GM10266 (cell line): ENCODE results near the gene MCHR1.

Source experiments
- DNase-seq: peaks from one replicate; pipeline ENCODE4 v3.0.0; 2012; ENCODE audit errors: extremely low spot score
- CTCF ChIP-seq: IDR thresholded peaks from 2 replicates; pipeline ENCODE4 v1.5.1; 2012; ENCODE audit warnings: mild to moderate bottlenecking, low read depth; ENCODE audit not compliant: control insufficient read depth, insufficient read depth; ENCODE audit errors: missing control alignments

The MCHR1 gene

DNA sequence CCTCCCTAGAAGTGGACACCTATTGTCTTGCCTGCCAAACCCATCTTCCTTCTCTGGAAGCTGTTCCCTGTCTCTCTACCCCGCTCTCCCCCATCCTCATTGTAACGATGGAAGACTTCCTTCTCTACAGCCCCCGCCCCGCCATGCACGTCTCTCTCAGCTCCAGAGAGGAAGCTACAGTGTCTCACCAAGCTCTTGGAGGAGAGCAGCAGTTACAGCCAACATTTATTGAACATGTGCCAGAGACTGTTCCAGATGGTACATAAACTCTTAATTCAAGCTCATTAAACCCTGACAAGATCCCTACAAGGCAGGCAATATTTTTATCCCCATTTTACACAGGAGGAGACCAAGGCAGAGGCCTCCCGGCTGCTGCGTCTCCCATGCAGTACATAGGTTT lies 15.1 kb downstream of the MCHR1 start:
- no peak for DNase-seq
- no peak for TF ChIP-seq CTCF

DNA sequence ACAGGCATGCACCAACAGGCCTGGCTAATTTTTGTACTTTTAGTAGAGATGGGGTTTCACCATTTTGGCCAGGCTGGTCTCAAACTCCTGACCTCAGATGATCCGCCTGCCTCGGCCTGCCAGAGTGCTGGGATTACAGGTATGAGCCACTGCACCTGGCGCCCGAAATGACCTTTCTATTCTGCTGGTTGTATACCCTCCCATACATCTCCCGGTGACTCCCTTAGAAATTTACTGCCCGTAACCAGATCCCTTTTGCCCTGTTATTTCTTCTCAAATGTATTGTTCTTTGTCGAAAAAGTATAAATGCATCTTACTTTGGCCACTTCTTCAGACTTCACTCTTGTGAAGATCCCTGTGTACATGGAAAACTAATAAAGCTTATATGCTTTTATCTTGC lies 22.0 kb downstream of the MCHR1 start:
- TF ChIP-seq CTCF: no peak
- no peak for DNase-seq

GRCh38 chr22:40703174-40703573 lies 23.9 kb downstream of the MCHR1 start:
- DNase-seq: peak; percentile 49
- no peak for TF ChIP-seq CTCF

DNA sequence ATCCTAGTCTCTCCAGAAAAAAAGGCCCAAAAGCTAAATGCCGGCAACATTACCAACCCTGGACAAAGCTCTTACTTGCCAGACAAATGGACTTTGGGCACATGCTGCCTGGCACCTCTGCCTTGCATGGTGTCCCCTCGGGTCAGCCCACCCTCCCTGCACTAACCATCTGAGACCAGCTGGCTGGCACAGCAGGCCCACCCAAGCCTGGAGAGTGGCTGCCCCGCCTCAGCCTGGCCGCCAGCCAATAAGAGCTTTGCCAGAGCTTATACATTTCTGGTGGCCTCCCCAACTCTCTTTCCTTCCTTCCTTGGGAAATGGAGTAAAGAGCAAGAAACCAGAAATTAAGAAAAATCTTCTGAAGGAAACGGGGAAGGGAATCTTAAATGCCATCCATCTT lies 24.5 kb downstream of the MCHR1 start:
- no peak for DNase-seq
- no peak for TF ChIP-seq CTCF

DNA sequence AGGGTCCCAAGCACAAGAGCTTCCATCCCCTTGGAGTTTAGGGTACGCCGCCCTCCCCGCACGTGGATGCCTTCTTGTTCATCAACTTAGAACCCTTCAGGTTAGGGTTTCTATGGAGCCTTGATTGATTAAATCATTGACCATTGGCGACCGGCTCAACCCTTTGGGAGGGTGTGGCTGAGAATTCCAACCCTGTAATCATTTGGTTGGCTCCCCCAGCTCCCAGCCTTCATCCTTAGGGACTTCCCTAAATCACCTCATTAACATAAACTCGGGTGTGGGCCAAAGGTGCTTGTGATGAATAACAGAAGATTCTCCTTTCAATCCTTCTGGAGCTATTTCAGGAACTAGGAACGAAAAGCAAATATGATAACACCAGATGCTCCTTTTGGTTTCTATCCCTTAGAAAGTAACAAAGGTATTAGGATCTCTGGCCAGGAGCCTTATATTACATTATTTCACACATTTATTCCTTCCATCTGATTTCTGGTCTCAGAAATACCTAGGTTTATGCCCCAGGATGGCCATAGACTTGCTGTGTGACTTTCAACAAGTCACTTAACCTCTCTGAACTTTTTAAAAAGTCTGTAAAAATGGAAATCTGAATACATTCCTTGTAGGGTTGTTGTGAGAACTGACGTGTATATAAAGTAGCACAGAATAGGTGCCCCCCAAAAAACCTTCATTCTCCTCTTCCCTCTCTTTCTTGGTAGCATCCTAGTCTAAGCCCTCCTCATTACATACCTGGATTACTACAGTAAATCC lies 26.8 kb downstream of the MCHR1 start:
- DNase-seq: no peak
- no peak for TF ChIP-seq CTCF

DNA sequence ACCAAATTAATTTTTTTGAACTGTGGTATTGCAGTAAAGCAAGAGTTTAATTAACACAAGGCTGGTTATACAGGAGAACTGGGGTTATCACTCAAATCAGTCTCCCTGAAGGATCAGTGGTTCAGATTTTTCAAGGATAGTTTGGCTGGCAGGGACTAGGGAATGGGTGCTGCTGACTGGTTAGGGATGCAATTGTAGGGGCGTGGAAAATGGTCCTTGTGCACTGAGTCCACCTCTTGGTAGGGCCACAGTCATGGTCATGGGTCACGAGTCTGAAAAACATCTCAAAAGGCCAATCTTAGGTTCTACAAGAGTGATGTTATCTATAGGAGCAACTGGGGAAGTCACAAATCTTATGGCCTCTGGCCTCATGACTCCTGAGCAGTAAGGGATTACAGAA lies 27.9 kb downstream of the MCHR1 start:
- DNase-seq: no peak
- no peak for TF ChIP-seq CTCF

DNA sequence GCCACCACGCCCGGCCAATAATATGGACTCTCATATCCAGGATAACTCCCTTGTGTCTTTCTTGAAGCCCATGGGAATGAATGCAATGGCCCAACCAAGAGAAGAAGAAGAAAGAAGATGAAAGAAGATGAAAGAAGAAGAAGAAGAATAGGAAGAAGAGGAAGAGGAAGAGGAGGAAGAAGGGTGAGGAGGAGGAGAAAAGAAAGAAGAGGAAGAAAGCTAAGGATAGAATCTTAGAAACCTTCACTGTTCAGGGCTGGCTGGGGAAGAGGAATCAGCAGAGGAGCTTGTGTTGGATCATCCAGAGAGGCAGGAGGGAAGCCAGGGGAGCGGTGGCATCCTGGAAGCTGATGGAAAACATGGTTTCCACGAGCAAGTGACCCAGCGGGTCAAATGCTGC lies 28.9 kb downstream of the MCHR1 start:
- no peak for DNase-seq
- no peak for TF ChIP-seq CTCF
